OCI-LY1 (cell line): ENCODE results near the gene CHI3L1.

ENCODE experiments used
- H2AFZ ChIP-seq: fragments of 200-600 bp; sonication (generic), shearing (Covaris generic); 2 replicates; pipeline ENCODE4 v1.6.0; 2014; ENCODE audit warnings: antibody characterized with exemption, mild to moderate bottlenecking, low read length
- H3F3A ChIP-seq: fragments of 200-600 bp; sonication (generic), shearing (Covaris generic); 2 replicates; pipeline ENCODE4 v1.6.0; 2014; ENCODE audit warnings: mild to moderate bottlenecking, antibody characterized with exemption, low read length, moderate library complexity; ENCODE audit not compliant: insufficient read depth
- H3K27ac ChIP-seq: fragments of 200-600 bp; sonication (generic); 2 replicates; pipeline ENCODE4 v1.5.1; 2014; ENCODE audit warnings: low read length, mixed run types, mild to moderate bottlenecking, low read depth; ENCODE audit not compliant: poor library complexity, severe bottlenecking
- H3K27me3 ChIP-seq: fragments of 200-600 bp; sonication (generic); 2 replicates; pipeline ENCODE4 v1.6.0; 2014; ENCODE audit warnings: antibody characterized with exemption, mild to moderate bottlenecking, low read length, moderate library complexity; ENCODE audit not compliant: insufficient read depth
- H3K36me3 ChIP-seq: fragments of 200-600 bp; sonication (generic); 2 replicates; pipeline ENCODE4 v1.6.1; 2014; ENCODE audit warnings: mild to moderate bottlenecking, antibody characterized with exemption, low read length, moderate library complexity, mixed read lengths; ENCODE audit not compliant: insufficient read depth
- H3K4me1 ChIP-seq: fragments of 200-600 bp; sonication (generic); 2 replicates; pipeline ENCODE4 v1.5.1; 2014; ENCODE audit warnings: mild to moderate bottlenecking, low read length, moderate library complexity; ENCODE audit not compliant: insufficient read depth, severe bottlenecking
- H3K4me2 ChIP-seq: fragments of 200-600 bp; sonication (generic), shearing (Covaris generic); 2 replicates; pipeline ENCODE4 v1.6.1; 2014; ENCODE audit warnings: low read length
- H3K4me3 ChIP-seq: fragments of 200-600 bp; sonication (generic); 2 replicates; pipeline ENCODE4 v1.5.1; 2014; ENCODE audit warnings: low read length, low read depth, mild to moderate bottlenecking, mixed read lengths; ENCODE audit not compliant: poor library complexity, severe bottlenecking
- H3K79me2 ChIP-seq: fragments of 200-600 bp; shearing (Covaris generic); 2 replicates; pipeline ENCODE4 v1.6.1; 2016; ENCODE audit warnings: mixed run types, low read length, mixed read lengths; ENCODE audit not compliant: insufficient read depth
- H3K9ac ChIP-seq: fragments of 200-600 bp; sonication (generic), shearing (Covaris generic); 2 replicates; pipeline ENCODE4 v1.6.1; 2014; ENCODE audit warnings: mild to moderate bottlenecking, low read length, mixed read lengths
- H3K9me2 ChIP-seq: fragments of 200-600 bp; sonication (generic), shearing (Covaris generic); 2 replicates; pipeline ENCODE4 v1.6.1; 2014; ENCODE audit warnings: low read depth, mild to moderate bottlenecking, low read length, mixed read lengths
- H3K9me3 ChIP-seq: fragments of 200-600 bp; shearing (Covaris generic); 2 replicates; pipeline ENCODE4 v1.6.1; 2014; ENCODE audit warnings: low read length, mixed read lengths
- H4K20me1 ChIP-seq: fragments of 200-600 bp; sonication (generic), shearing (Covaris generic); 2 replicates; pipeline ENCODE4 v1.6.0; 2016; ENCODE audit warnings: mild to moderate bottlenecking, low read length; ENCODE audit not compliant: insufficient read depth
- CTCF ChIP-seq: fragments of 200-600 bp; sonication (generic), shearing (Covaris generic); IDR thresholded peaks from 2 replicates; pipeline ENCODE4 v1.5.1; 2017; ENCODE audit warnings: mild to moderate bottlenecking, antibody characterized with exemption, low read length, moderate library complexity, mixed read lengths
- EZH2 ChIP-seq: fragments of 200-600 bp; sonication (generic), shearing (Covaris generic); IDR thresholded peaks from 2 replicates; pipeline ENCODE4 v1.8.0; 2017; ENCODE audit warnings: borderline replicate concordance, mixed run types, mild to moderate bottlenecking, antibody characterized with exemption, low read length, moderate library complexity, mixed read lengths

The CHI3L1 gene

GRCh38 chr1:203168991-203169390, 17.5 kb downstream of the CHI3L1 start:
- Histone ChIP-seq H3K79me2 (no peaks in the 10 kb centered on the region), H3K9me3 (no peaks in the 10 kb centered on the region), H3K36me3 (no peaks in the 10 kb centered on the region), H3K27me3 (0 out of 2 replicates have a peak, but pooled peaks cover 9% of the 10 kb centered on the region), H4K20me1 (no peaks in the 10 kb centered on the region), H3F3A (no peaks in the 10 kb centered on the region), H3K4me2 (no peak overlapping the region), H3K4me1 (no peaks in the 10 kb centered on the region), H2AFZ (no peak overlapping the region), H3K4me3 (no peak overlapping the region), H3K27ac (no peak overlapping the region), H3K9me2 (no peaks in the 10 kb centered on the region), H3K9ac (no peak overlapping the region)
- TF ChIP-seq CTCF (no peak), EZH2 (no peak)

- Histone ChIP-seq H3K9me3 (no peaks in the 10 kb centered on the region), H3K27ac (no peak overlapping the region), H3K4me3 (no peak overlapping the region), H2AFZ (no peak overlapping the region), H3K4me2 (no peak overlapping the region), H3K27me3 (0 out of 2 replicates have a peak, but pooled peaks cover 9% of the 10 kb centered on the region), H3K36me3 (no peaks in the 10 kb centered on the region), H3F3A (no peaks in the 10 kb centered on the region), H3K4me1 (no peaks in the 10 kb centered on the region), H4K20me1 (no peaks in the 10 kb centered on the region), H3K79me2 (no peaks in the 10 kb centered on the region), H3K9me2 (no peaks in the 10 kb centered on the region), H3K9ac (no peak overlapping the region)
- TF ChIP-seq CTCF (no peak), EZH2 (no peak)
These were observed 18.2 kb downstream of the CHI3L1 start for GRCh38 chr1:203168256-203168786.

- no peak overlapping the region for H3K4me2 ChIP-seq
These were observed 18.6 kb downstream of the CHI3L1 start for GRCh38 chr1:203167913-203168200.

More at GRCh38 chr1:203167913-203168200, 18.6 kb downstream of the CHI3L1 start:
- no peaks in the 10 kb centered on the region for H3F3A ChIP-seq
- H3K9me3 ChIP-seq: no peaks in the 10 kb centered on the region
- H3K4me1 ChIP-seq: no peaks in the 10 kb centered on the region
- H4K20me1 ChIP-seq: no peaks in the 10 kb centered on the region
- H3K27ac ChIP-seq: no peak overlapping the region
- 0 out of 2 replicates have a peak, but pooled peaks cover 9% of the 10 kb centered on the region for H3K27me3 ChIP-seq
- H3K9me2 ChIP-seq: no peaks in the 10 kb centered on the region
- H3K9ac ChIP-seq: no peak overlapping the region
- H2AFZ ChIP-seq: no peak overlapping the region
- TF ChIP-seq CTCF: no peak
- H3K4me3 ChIP-seq: no peak overlapping the region
- no peaks in the 10 kb centered on the region for H3K36me3 ChIP-seq
- H3K79me2 ChIP-seq: no peaks in the 10 kb centered on the region
